Measurements from ENCODE around the gene PLXDC2.

The PLXDC2 gene

GRCh38 chr10:19906108-19906791 lies 90.0 kb downstream of the PLXDC2 start:
- no peaks in the 10 kb centered on the region for H3K27me3 ChIP-seq (ENCODE audit: control insufficient read depth, insufficient read depth, low read length)
- no peak overlapping the region for H3K4me3 ChIP-seq (ENCODE audit: low read length)
- H3K27ac ChIP-seq (ENCODE audit: low read depth, low read length), result no peak overlapping the region
- H3K36me3 ChIP-seq (ENCODE audit: control insufficient read depth, insufficient read depth, low read length), result no peaks in the 10 kb centered on the region
- H3K9ac ChIP-seq (ENCODE audit: low read length), result no peak overlapping the region
- H3K4me1 ChIP-seq (ENCODE audit: control insufficient read depth, insufficient read depth, low read length), result no peaks in the 10 kb centered on the region

- Histone ChIP-seq H3K4me1 (ENCODE audit: control insufficient read depth, insufficient read depth, low read length) (no peaks in the 10 kb centered on the region), H3K27me3 (ENCODE audit: control insufficient read depth, insufficient read depth, low read length) (no peaks in the 10 kb centered on the region), H3K27ac (ENCODE audit: low read depth, low read length) (no peak overlapping the region), H3K4me3 (ENCODE audit: low read length) (no peak overlapping the region), H3K9ac (ENCODE audit: low read length) (no peak overlapping the region), H3K36me3 (ENCODE audit: control insufficient read depth, insufficient read depth, low read length) (no peaks in the 10 kb centered on the region)
Measured at GRCh38 chr10:19908991-19909696, 92.9 kb downstream of the PLXDC2 start.

GRCh38 chr10:19911886-19912285 lies 95.7 kb downstream of the PLXDC2 start:
- Histone ChIP-seq H3K4me3 (ENCODE audit: low read length) (no peak overlapping the region), H3K4me1 (ENCODE audit: control insufficient read depth, insufficient read depth, low read length) (no peaks in the 10 kb centered on the region), H3K36me3 (ENCODE audit: control insufficient read depth, insufficient read depth, low read length) (no peaks in the 10 kb centered on the region), H3K9ac (ENCODE audit: low read length) (no peak overlapping the region), H3K27ac (ENCODE audit: low read depth, low read length) (no peak overlapping the region), H3K27me3 (ENCODE audit: control insufficient read depth, insufficient read depth, low read length) (no peaks in the 10 kb centered on the region)

- no peaks in the 10 kb centered on the region for H3K27me3 ChIP-seq (ENCODE audit: control insufficient read depth, insufficient read depth, low read length)
Measured at GRCh38 chr10:19913987-19914386, 97.8 kb downstream of the PLXDC2 start.

GRCh38 chr10:19915125-19915524 lies 98.9 kb downstream of the PLXDC2 start:
- Histone ChIP-seq H3K27ac (ENCODE audit: low read depth, low read length) (no peak overlapping the region), H3K9ac (ENCODE audit: low read length) (no peak overlapping the region), H3K27me3 (ENCODE audit: control insufficient read depth, insufficient read depth, low read length) (no peaks in the 10 kb centered on the region), H3K4me3 (ENCODE audit: low read length) (no peak overlapping the region), H3K36me3 (ENCODE audit: control insufficient read depth, insufficient read depth, low read length) (no peaks in the 10 kb centered on the region), H3K4me1 (ENCODE audit: control insufficient read depth, insufficient read depth, low read length) (no peaks in the 10 kb centered on the region)

More at GRCh38 chr10:19913987-19914386, 97.8 kb downstream of the PLXDC2 start:
- Histone ChIP-seq H3K4me3 (ENCODE audit: low read length) (no peak overlapping the region), H3K9ac (ENCODE audit: low read length) (no peak overlapping the region), H3K36me3 (ENCODE audit: control insufficient read depth, insufficient read depth, low read length) (no peaks in the 10 kb centered on the region), H3K27ac (ENCODE audit: low read depth, low read length) (no peak overlapping the region), H3K4me1 (ENCODE audit: control insufficient read depth, insufficient read depth, low read length) (no peaks in the 10 kb centered on the region)

GRCh38 chr10:19915816-19916215 lies 99.6 kb downstream of the PLXDC2 start:
- H3K36me3 ChIP-seq (ENCODE audit: control insufficient read depth, insufficient read depth, low read length), result no peaks in the 10 kb centered on the region
- H3K9ac ChIP-seq (ENCODE audit: low read length), result no peak overlapping the region
- H3K4me1 ChIP-seq (ENCODE audit: control insufficient read depth, insufficient read depth, low read length), result no peaks in the 10 kb centered on the region
- H3K27ac ChIP-seq (ENCODE audit: low read depth, low read length), result no peak overlapping the region
- H3K4me3 ChIP-seq (ENCODE audit: low read length), result no peak overlapping the region
- H3K27me3 ChIP-seq (ENCODE audit: control insufficient read depth, insufficient read depth, low read length), result no peaks in the 10 kb centered on the region

GRCh38 chr10:19917751-19918478 lies 101.7 kb downstream of the PLXDC2 start:
- H3K9ac ChIP-seq (ENCODE audit: low read length), result no peak overlapping the region
- no peak overlapping the region for H3K27ac ChIP-seq (ENCODE audit: low read depth, low read length)
- no peak overlapping the region for H3K4me3 ChIP-seq (ENCODE audit: low read length)
- H3K27me3 ChIP-seq (ENCODE audit: control insufficient read depth, insufficient read depth, low read length), result no peaks in the 10 kb centered on the region
- H3K4me1 ChIP-seq (ENCODE audit: control insufficient read depth, insufficient read depth, low read length), result peaks cover 10% of the 10 kb centered on the region
- no peaks in the 10 kb centered on the region for H3K36me3 ChIP-seq (ENCODE audit: control insufficient read depth, insufficient read depth, low read length)

GRCh38 chr10:19918794-19919193 lies 102.6 kb downstream of the PLXDC2 start:
- H3K4me1 ChIP-seq (ENCODE audit: control insufficient read depth, insufficient read depth, low read length), result peaks cover 10% of the 10 kb centered on the region
- H3K36me3 ChIP-seq (ENCODE audit: control insufficient read depth, insufficient read depth, low read length), result no peaks in the 10 kb centered on the region
- no peak overlapping the region for H3K9ac ChIP-seq (ENCODE audit: low read length)
- no peak overlapping the region for H3K4me3 ChIP-seq (ENCODE audit: low read length)
- H3K27me3 ChIP-seq (ENCODE audit: control insufficient read depth, insufficient read depth, low read length), result no peaks in the 10 kb centered on the region
- H3K27ac ChIP-seq (ENCODE audit: low read depth, low read length), result no peak overlapping the region

GRCh38 chr10:19919671-19920070 lies 103.4 kb downstream of the PLXDC2 start:
- Histone ChIP-seq H3K4me1 (ENCODE audit: control insufficient read depth, insufficient read depth, low read length) (peaks cover 10% of the 10 kb centered on the region), H3K27me3 (ENCODE audit: control insufficient read depth, insufficient read depth, low read length) (no peaks in the 10 kb centered on the region), H3K36me3 (ENCODE audit: control insufficient read depth, insufficient read depth, low read length) (no peaks in the 10 kb centered on the region), H3K4me3 (ENCODE audit: low read length) (no peak overlapping the region), H3K27ac (ENCODE audit: low read depth, low read length) (no peak overlapping the region), H3K9ac (ENCODE audit: low read length) (no peak overlapping the region)

- no peak overlapping the region for H3K4me3 ChIP-seq (ENCODE audit: low read length)
- no peak overlapping the region for H3K9ac ChIP-seq (ENCODE audit: low read length)
- H3K4me1 ChIP-seq (ENCODE audit: control insufficient read depth, insufficient read depth, low read length), result peaks cover 10% of the 10 kb centered on the region
- H3K27me3 ChIP-seq (ENCODE audit: control insufficient read depth, insufficient read depth, low read length), result no peaks in the 10 kb centered on the region
- no peaks in the 10 kb centered on the region for H3K36me3 ChIP-seq (ENCODE audit: control insufficient read depth, insufficient read depth, low read length)
- H3K27ac ChIP-seq (ENCODE audit: low read depth, low read length), result no peak overlapping the region
Measured at GRCh38 chr10:19920075-19920726, 104.0 kb downstream of the PLXDC2 start.

- Histone ChIP-seq H3K27me3 (ENCODE audit: control insufficient read depth, insufficient read depth, low read length) (no peaks in the 10 kb centered on the region), H3K36me3 (ENCODE audit: control insufficient read depth, insufficient read depth, low read length) (no peaks in the 10 kb centered on the region), H3K9ac (ENCODE audit: low read length) (no peak overlapping the region), H3K27ac (ENCODE audit: low read depth, low read length) (peak overlapping the region; percentile 65), H3K4me3 (ENCODE audit: low read length) (no peak overlapping the region), H3K4me1 (ENCODE audit: control insufficient read depth, insufficient read depth, low read length) (peaks cover 10% of the 10 kb centered on the region)
Measured at GRCh38 chr10:19921300-19922140, 105.3 kb downstream of the PLXDC2 start.

Data from rectal smooth muscle tissue (tissue), 1 donor.